GM23248 (cell line): Measurements from ENCODE around the gene OMP.

Experiments used
- EZH2 ChIP-seq: fragments of 200-600 bp; sonication (generic); IDR thresholded peaks from 2 replicates; pipeline ENCODE4 v1.6.1; 2018; ENCODE audit warnings: antibody characterized with exemption, mild to moderate bottlenecking; ENCODE audit not compliant: insufficient read depth, poor library complexity, severe bottlenecking
- EZH2phosphoT487 ChIP-seq: fragments of 200-600 bp; sonication (generic); IDR thresholded peaks from 2 replicates; pipeline ENCODE4 v1.6.1; 2018; ENCODE audit warnings: antibody characterized with exemption, moderate library complexity, mild to moderate bottlenecking, low read depth; ENCODE audit not compliant: insufficient read depth

DNA sequence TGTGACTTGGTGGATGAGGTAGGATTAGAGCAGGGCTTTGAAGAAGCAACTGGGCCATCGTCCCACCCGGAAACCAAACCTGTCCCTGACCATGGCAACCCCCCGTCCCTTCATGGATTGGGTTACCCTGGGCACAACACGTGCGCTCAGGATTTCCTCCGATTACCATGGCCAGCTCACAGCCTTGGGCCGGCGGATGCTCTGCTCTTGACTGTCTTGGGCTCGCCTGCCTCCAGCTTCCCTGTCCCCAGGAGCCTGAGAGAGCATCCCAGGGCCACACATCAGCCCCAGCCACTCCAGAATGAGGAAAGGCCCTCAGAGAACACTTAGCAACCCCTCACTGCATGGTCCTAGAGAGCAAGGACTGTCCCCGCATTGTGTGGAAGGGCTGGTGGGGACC, 48.2 kb downstream of the OMP start:
- TF ChIP-seq EZH2 (no peak), EZH2phosphoT487 (no peak)
